Measurements from ENCODE around the gene PLCB1.

PLCB1 gene

GRCh38 chr20:8700756-8701155 lies 568.7 kb downstream of the PLCB1 start:
- Histone ChIP-seq H3K27ac (ENCODE audit: low read depth, low read length) (no peak overlapping the region), H3K4me1 (ENCODE audit: control insufficient read depth, insufficient read depth, low read length, unreplicated experiment) (no peaks in the 10 kb centered on the region), H3K27me3 (ENCODE audit: insufficient read depth, low read length) (no peaks in the 10 kb centered on the region)

GRCh38 chr20:8706961-8707700 lies 575.1 kb downstream of the PLCB1 start:
- no peak overlapping the region for H3K27ac ChIP-seq (ENCODE audit: low read depth, low read length)

More at GRCh38 chr20:8700756-8701155, 568.7 kb downstream of the PLCB1 start:
- Histone ChIP-seq H3K36me3 (ENCODE audit: insufficient read depth, low read length) (no peaks in the 10 kb centered on the region), H3K4me3 (ENCODE audit: low read depth, low read length) (no peak overlapping the region), H3K79me2 (ENCODE audit: control insufficient read depth, insufficient read depth, low read length, unreplicated experiment) (no peaks in the 10 kb centered on the region), H2AFZ (ENCODE audit: low read length, unreplicated experiment) (no peak overlapping the region)

GRCh38 chr20:8709627-8710026 lies 577.6 kb downstream of the PLCB1 start:
- Histone ChIP-seq H3K36me3 (ENCODE audit: insufficient read depth, low read length) (no peaks in the 10 kb centered on the region), H3K27ac (ENCODE audit: low read depth, low read length) (no peak overlapping the region), H3K27me3 (ENCODE audit: insufficient read depth, low read length) (no peaks in the 10 kb centered on the region), H2AFZ (ENCODE audit: low read length, unreplicated experiment) (no peak overlapping the region), H3K4me1 (ENCODE audit: control insufficient read depth, insufficient read depth, low read length, unreplicated experiment) (no peaks in the 10 kb centered on the region), H3K4me3 (ENCODE audit: low read depth, low read length) (no peak overlapping the region), H3K79me2 (ENCODE audit: control insufficient read depth, insufficient read depth, low read length, unreplicated experiment) (no peaks in the 10 kb centered on the region)

More at GRCh38 chr20:8706961-8707700, 575.1 kb downstream of the PLCB1 start:
- Histone ChIP-seq H3K4me3 (ENCODE audit: low read depth, low read length) (no peak overlapping the region), H3K4me1 (ENCODE audit: control insufficient read depth, insufficient read depth, low read length, unreplicated experiment) (no peaks in the 10 kb centered on the region), H3K36me3 (ENCODE audit: insufficient read depth, low read length) (no peaks in the 10 kb centered on the region), H3K79me2 (ENCODE audit: control insufficient read depth, insufficient read depth, low read length, unreplicated experiment) (no peaks in the 10 kb centered on the region), H3K27me3 (ENCODE audit: insufficient read depth, low read length) (no peaks in the 10 kb centered on the region), H2AFZ (ENCODE audit: low read length, unreplicated experiment) (no peak overlapping the region)

- Histone ChIP-seq H3K27ac (ENCODE audit: low read depth, low read length) (no peak overlapping the region), H3K4me3 (ENCODE audit: low read depth, low read length) (no peak overlapping the region)
These were observed 579.4 kb downstream of the PLCB1 start for GRCh38 chr20:8711501-8711900.

GRCh38 chr20:8714206-8714605 lies 582.1 kb downstream of the PLCB1 start:
- no peaks in the 10 kb centered on the region for H3K79me2 ChIP-seq (ENCODE audit: control insufficient read depth, insufficient read depth, low read length, unreplicated experiment)
- H3K4me1 ChIP-seq (ENCODE audit: control insufficient read depth, insufficient read depth, low read length, unreplicated experiment) = no peaks in the 10 kb centered on the region
- no peak overlapping the region for H2AFZ ChIP-seq (ENCODE audit: low read length, unreplicated experiment)

More at GRCh38 chr20:8711501-8711900, 579.4 kb downstream of the PLCB1 start:
- Histone ChIP-seq H3K79me2 (ENCODE audit: control insufficient read depth, insufficient read depth, low read length, unreplicated experiment) (no peaks in the 10 kb centered on the region), H3K36me3 (ENCODE audit: insufficient read depth, low read length) (no peaks in the 10 kb centered on the region), H2AFZ (ENCODE audit: low read length, unreplicated experiment) (no peak overlapping the region), H3K27me3 (ENCODE audit: insufficient read depth, low read length) (no peaks in the 10 kb centered on the region), H3K4me1 (ENCODE audit: control insufficient read depth, insufficient read depth, low read length, unreplicated experiment) (no peaks in the 10 kb centered on the region)

GRCh38 chr20:8718279-8718678 lies 586.2 kb downstream of the PLCB1 start:
- Histone ChIP-seq H3K4me1 (ENCODE audit: control insufficient read depth, insufficient read depth, low read length, unreplicated experiment) (no peaks in the 10 kb centered on the region), H2AFZ (ENCODE audit: low read length, unreplicated experiment) (no peak overlapping the region), H3K79me2 (ENCODE audit: control insufficient read depth, insufficient read depth, low read length, unreplicated experiment) (no peaks in the 10 kb centered on the region)

More at GRCh38 chr20:8714206-8714605, 582.1 kb downstream of the PLCB1 start:
- Histone ChIP-seq H3K27ac (ENCODE audit: low read depth, low read length) (no peak overlapping the region), H3K27me3 (ENCODE audit: insufficient read depth, low read length) (no peaks in the 10 kb centered on the region), H3K36me3 (ENCODE audit: insufficient read depth, low read length) (no peaks in the 10 kb centered on the region), H3K4me3 (ENCODE audit: low read depth, low read length) (no peak overlapping the region)

GRCh38 chr20:8720089-8720488 lies 588.0 kb downstream of the PLCB1 start:
- Histone ChIP-seq H2AFZ (ENCODE audit: low read length, unreplicated experiment) (no peak overlapping the region), H3K4me3 (ENCODE audit: low read depth, low read length) (no peak overlapping the region), H3K27me3 (ENCODE audit: insufficient read depth, low read length) (no peaks in the 10 kb centered on the region), H3K79me2 (ENCODE audit: control insufficient read depth, insufficient read depth, low read length, unreplicated experiment) (no peaks in the 10 kb centered on the region), H3K27ac (ENCODE audit: low read depth, low read length) (no peak overlapping the region), H3K36me3 (ENCODE audit: insufficient read depth, low read length) (no peaks in the 10 kb centered on the region), H3K4me1 (ENCODE audit: control insufficient read depth, insufficient read depth, low read length, unreplicated experiment) (no peaks in the 10 kb centered on the region)

More at GRCh38 chr20:8718279-8718678, 586.2 kb downstream of the PLCB1 start:
- H3K27me3 ChIP-seq (ENCODE audit: insufficient read depth, low read length) = no peaks in the 10 kb centered on the region
- H3K4me3 ChIP-seq (ENCODE audit: low read depth, low read length) = no peak overlapping the region
- H3K27ac ChIP-seq (ENCODE audit: low read depth, low read length) = no peak overlapping the region
- H3K36me3 ChIP-seq (ENCODE audit: insufficient read depth, low read length) = no peaks in the 10 kb centered on the region

GRCh38 chr20:8721098-8721497 lies 589.0 kb downstream of the PLCB1 start:
- no peak overlapping the region for H3K27ac ChIP-seq (ENCODE audit: low read depth, low read length)
- H3K4me3 ChIP-seq (ENCODE audit: low read depth, low read length) = no peak overlapping the region
- H2AFZ ChIP-seq (ENCODE audit: low read length, unreplicated experiment) = no peak overlapping the region
- H3K79me2 ChIP-seq (ENCODE audit: control insufficient read depth, insufficient read depth, low read length, unreplicated experiment) = no peaks in the 10 kb centered on the region
- no peaks in the 10 kb centered on the region for H3K4me1 ChIP-seq (ENCODE audit: control insufficient read depth, insufficient read depth, low read length, unreplicated experiment)
- H3K36me3 ChIP-seq (ENCODE audit: insufficient read depth, low read length) = no peaks in the 10 kb centered on the region
- no peaks in the 10 kb centered on the region for H3K27me3 ChIP-seq (ENCODE audit: insufficient read depth, low read length)

- Histone ChIP-seq H3K27me3 (ENCODE audit: insufficient read depth, low read length) (no peaks in the 10 kb centered on the region), H3K4me1 (ENCODE audit: control insufficient read depth, insufficient read depth, low read length, unreplicated experiment) (no peaks in the 10 kb centered on the region), H3K36me3 (ENCODE audit: insufficient read depth, low read length) (no peaks in the 10 kb centered on the region), H3K27ac (ENCODE audit: low read depth, low read length) (no peak overlapping the region), H3K79me2 (ENCODE audit: control insufficient read depth, insufficient read depth, low read length, unreplicated experiment) (no peaks in the 10 kb centered on the region), H3K4me3 (ENCODE audit: low read depth, low read length) (no peak overlapping the region), H2AFZ (ENCODE audit: low read length, unreplicated experiment) (no peak overlapping the region)
These were observed 590.3 kb downstream of the PLCB1 start for GRCh38 chr20:8722277-8722928.

GRCh38 chr20:8723296-8723695 lies 591.2 kb downstream of the PLCB1 start:
- no peaks in the 10 kb centered on the region for H3K36me3 ChIP-seq (ENCODE audit: insufficient read depth, low read length)
- no peaks in the 10 kb centered on the region for H3K4me1 ChIP-seq (ENCODE audit: control insufficient read depth, insufficient read depth, low read length, unreplicated experiment)
- no peaks in the 10 kb centered on the region for H3K79me2 ChIP-seq (ENCODE audit: control insufficient read depth, insufficient read depth, low read length, unreplicated experiment)
- H2AFZ ChIP-seq (ENCODE audit: low read length, unreplicated experiment) = no peak overlapping the region
- H3K4me3 ChIP-seq (ENCODE audit: low read depth, low read length) = no peak overlapping the region
- no peak overlapping the region for H3K27ac ChIP-seq (ENCODE audit: low read depth, low read length)
- no peaks in the 10 kb centered on the region for H3K27me3 ChIP-seq (ENCODE audit: insufficient read depth, low read length)

GRCh38 chr20:8724884-8725283 lies 592.8 kb downstream of the PLCB1 start:
- H2AFZ ChIP-seq (ENCODE audit: low read length, unreplicated experiment) = no peak overlapping the region
- H3K79me2 ChIP-seq (ENCODE audit: control insufficient read depth, insufficient read depth, low read length, unreplicated experiment) = no peaks in the 10 kb centered on the region
- H3K27me3 ChIP-seq (ENCODE audit: insufficient read depth, low read length) = no peaks in the 10 kb centered on the region
- no peak overlapping the region for H3K27ac ChIP-seq (ENCODE audit: low read depth, low read length)
- H3K4me3 ChIP-seq (ENCODE audit: low read depth, low read length) = no peak overlapping the region
- H3K36me3 ChIP-seq (ENCODE audit: insufficient read depth, low read length) = no peaks in the 10 kb centered on the region
- H3K4me1 ChIP-seq (ENCODE audit: control insufficient read depth, insufficient read depth, low read length, unreplicated experiment) = no peaks in the 10 kb centered on the region

Data from ACC112 (cell line).